DOHH2 (cell line): ENCODE data around the gene RAG2.

Experiments
- H3F3A ChIP-seq: fragments of 200-600 bp; sonication (generic), shearing (Covaris generic); 2 replicates; pipeline ENCODE4 v1.6.0; 2016; ENCODE audit warnings: antibody characterized with exemption, mild to moderate bottlenecking; ENCODE audit not compliant: control insufficient read depth, insufficient read depth
- H3K27ac ChIP-seq: fragments of 200-600 bp; sonication (generic); 2 replicates; pipeline ENCODE4 v1.5.1; 2014; ENCODE audit warnings: low read depth, mild to moderate bottlenecking, low read length, moderate library complexity
- H3K27me3 ChIP-seq: fragments of 200-600 bp; sonication (generic); 2 replicates; pipeline ENCODE4 v1.6.1; 2014; ENCODE audit warnings: mild to moderate bottlenecking, low read length, mixed read lengths; ENCODE audit not compliant: control insufficient read depth
- H3K36me3 ChIP-seq: fragments of 200-600 bp; sonication (generic); 2 replicates; pipeline ENCODE4 v1.6.1; 2014; ENCODE audit warnings: mild to moderate bottlenecking, low read length, moderate library complexity, mixed read lengths; ENCODE audit not compliant: control insufficient read depth
- H3K4me1 ChIP-seq: fragments of 200-600 bp; sonication (generic); 2 replicates; pipeline ENCODE4 v1.6.1; 2014; ENCODE audit warnings: mild to moderate bottlenecking, low read length, mixed read lengths; ENCODE audit not compliant: control insufficient read depth
- H3K4me2 ChIP-seq: fragments of 200-600 bp; sonication (generic); 2 replicates; pipeline ENCODE4 v1.6.0; 2014; ENCODE audit warnings: mild to moderate bottlenecking, low read length, moderate library complexity
- H3K4me3 ChIP-seq: fragments of 200-600 bp; sonication (generic); 2 replicates; pipeline ENCODE4 v1.5.1; 2014; ENCODE audit warnings: mild to moderate bottlenecking, low read length, mixed read lengths
- H3K79me2 ChIP-seq: fragments of 200-600 bp; sonication (generic); 2 replicates; pipeline ENCODE4 v1.6.1; 2014; ENCODE audit warnings: mild to moderate bottlenecking, low read length, mixed read lengths; ENCODE audit not compliant: control insufficient read depth
- H3K9me2 ChIP-seq: fragments of 200-600 bp; sonication (generic); replicated peaks from 2 replicates; pipeline ENCODE4 v1.6.1; 2014; ENCODE audit warnings: mild to moderate bottlenecking, low read length, mixed read lengths; ENCODE audit not compliant: control insufficient read depth
- H3K9me3 ChIP-seq: fragments of 200-600 bp; sonication (generic); 2 replicates; pipeline ENCODE4 v1.6.1; 2014; ENCODE audit warnings: antibody characterized with exemption, low read length, mixed read lengths; ENCODE audit not compliant: control insufficient read depth, insufficient read depth
- H4K20me1 ChIP-seq: fragments of 200-600 bp; sonication (generic); 2 replicates; pipeline ENCODE4 v1.6.0; 2014; ENCODE audit warnings: low read depth, mild to moderate bottlenecking, antibody characterized with exemption, low read length, moderate library complexity; ENCODE audit not compliant: control insufficient read depth, insufficient read depth
- CTCF ChIP-seq: fragments of 200-600 bp; sonication (generic); IDR thresholded peaks from one replicate; pipeline ENCODE4 v1.5.1; 2014; ENCODE audit warnings: antibody characterized with exemption, mild to moderate bottlenecking, low read depth, low read length; ENCODE audit not compliant: poor library complexity, severe bottlenecking
- EZH2phosphoT487 ChIP-seq: fragments of 200-600 bp; sonication (generic); IDR thresholded peaks from 2 replicates; pipeline ENCODE4 v1.6.1; 2017; ENCODE audit warnings: borderline replicate concordance, mild to moderate bottlenecking, antibody characterized with exemption, low read length, moderate library complexity, mixed read lengths

RAG2 gene

GRCh38 chr11:36598051-36598450, at the start of gene RAG2:
Gene RAG2 (minus strand): TSS chr11:36598236. CDS start chr11:36594168, 4,068 bp downstream.
- no peak within 1 kb of the TSS for H3K4me3 ChIP-seq
- no peaks in the 10 kb centered on the region for H3K4me1 ChIP-seq

GRCh38 chr11:36638556-36638955, 40.5 kb upstream of the RAG2 start:
- no peaks in the 10 kb centered on the region for H3K4me1 ChIP-seq
- TF ChIP-seq EZH2phosphoT487 = no peak
- no peaks in the 10 kb centered on the region for H3K27me3 ChIP-seq
- no peaks in the 10 kb centered on the region for H3K9me3 ChIP-seq
- no peak overlapping the region for H3K4me2 ChIP-seq
- H3K36me3 ChIP-seq = no peaks in the 10 kb centered on the region
- H4K20me1 ChIP-seq = no peaks in the 10 kb centered on the region
- no peaks in the 10 kb centered on the region for H3K79me2 ChIP-seq
- no peaks in the 10 kb centered on the region for H3F3A ChIP-seq
- no peak overlapping the region for H3K27ac ChIP-seq
- no peaks in the 10 kb centered on the region; the same call in 1 of the 2 replicates for H3K9me2 ChIP-seq
- H3K4me3 ChIP-seq = no peak overlapping the region

More at GRCh38 chr11:36598051-36598450, at the start of gene RAG2:
- no peak within 1 kb of the TSS for H3K27ac ChIP-seq
- no peaks in the 10 kb centered on the region for H3K9me2 ChIP-seq
- H3K27me3 ChIP-seq = no peaks in the 10 kb centered on the region
- TF ChIP-seq EZH2phosphoT487 (no peak), CTCF (no peak)
- H3K9me3 ChIP-seq = no peaks in the 10 kb centered on the region
- no peaks in the 10 kb centered on the region for H3F3A ChIP-seq
- H3K36me3 ChIP-seq = no peaks in the 10 kb centered on the region
- no peaks in the 10 kb centered on the region for H4K20me1 ChIP-seq
- no peak within 1 kb of the TSS for H3K4me2 ChIP-seq
- no peaks in the 10 kb centered on the region for H3K79me2 ChIP-seq

- Histone ChIP-seq H3K4me1 (no peaks in the 10 kb centered on the region), H3K9me2 (no peaks in the 10 kb centered on the region; the same call in 1 of the 2 replicates), H3K4me2 (no peak overlapping the region), H3F3A (no peaks in the 10 kb centered on the region), H3K27ac (no peak overlapping the region), H4K20me1 (no peaks in the 10 kb centered on the region), H3K36me3 (no peaks in the 10 kb centered on the region), H3K4me3 (no peak overlapping the region), H3K9me3 (no peaks in the 10 kb centered on the region), H3K79me2 (no peaks in the 10 kb centered on the region), H3K27me3 (no peaks in the 10 kb centered on the region)
- TF ChIP-seq EZH2phosphoT487 (no peak), CTCF (no peak)
These were observed 37.2 kb upstream of the RAG2 start for GRCh38 chr11:36635066-36635862.

- Histone ChIP-seq H4K20me1 (no peaks in the 10 kb centered on the region), H3K4me2 (no peak overlapping the region), H3K36me3 (no peaks in the 10 kb centered on the region), H3K4me1 (no peaks in the 10 kb centered on the region), H3K27ac (no peak overlapping the region), H3K9me3 (no peaks in the 10 kb centered on the region), H3K79me2 (no peaks in the 10 kb centered on the region), H3F3A (no peaks in the 10 kb centered on the region), H3K27me3 (no peaks in the 10 kb centered on the region), H3K9me2 (no peaks in the 10 kb centered on the region; the same call in 1 of the 2 replicates), H3K4me3 (no peak overlapping the region)
- no peak for TF ChIP-seq EZH2phosphoT487
- no peak for TF ChIP-seq CTCF
These were observed 33.7 kb upstream of the RAG2 start for GRCh38 chr11:36631774-36632173.
